HUDEP-2 (cell line): ENCODE data around the gene TMCC3.
A peak's percentile ranks its signal among the peaks of the same experiment; 100 is the strongest.

Source experiments
- DNase-seq, 76 experiments: peaks; one replicate each; lab custom pipeline; 2025; ENCODE audit not compliant: unreplicated experiment in 76 of 76; lab: John Stamatoyannopoulos, UW

The TMCC3 gene

GRCh38 chr12:94674051-94674451 is 23.7 kb upstream of the TMCC3 start:
- DNase-seq = no peak

- DNase-seq = no peak
Measured at GRCh38 chr12:94673496-94673895, 23.1 kb upstream of the TMCC3 start.

GRCh38 chr12:94671917-94672316 is 21.6 kb upstream of the TMCC3 start:
- DNase-seq = no peak

GRCh38 chr12:94670898-94671297 is 20.5 kb upstream of the TMCC3 start:
- no peak for DNase-seq

GRCh38 chr12:94670075-94670474 is 19.7 kb upstream of the TMCC3 start:
- DNase-seq = no peak

- DNase-seq = no peak
Measured at GRCh38 chr12:94667031-94667540, 16.7 kb upstream of the TMCC3 start.

- no peak for DNase-seq
Measured at GRCh38 chr12:94666158-94666557, 15.8 kb upstream of the TMCC3 start.

GRCh38 chr12:94663702-94664101 is 13.3 kb upstream of the TMCC3 start:
- no peak for DNase-seq

- DNase-seq = no peak
Measured at GRCh38 chr12:94663071-94663470, 12.7 kb upstream of the TMCC3 start.

- no peak for DNase-seq
Measured at GRCh38 chr12:94660436-94660835, 10.1 kb upstream of the TMCC3 start.

GRCh38 chr12:94659346-94659930 is 9.1 kb upstream of the TMCC3 start:
- DNase-seq = no peak

- no peak for DNase-seq
Measured at GRCh38 chr12:94658931-94659330, 8.6 kb upstream of the TMCC3 start.

- DNase-seq = no peak
Measured at GRCh38 chr12:94656556-94656955, 6.2 kb upstream of the TMCC3 start.

- DNase-seq = peak in 1 of 76 experiments; percentile 1
Measured at GRCh38 chr12:94649349-94650142, 811 bp downstream of the TMCC3 start.

GRCh38 chr12:94648578-94648977 is 1.8 kb downstream of the TMCC3 start:
- DNase-seq = no peak

GRCh38 chr12:94644141-94644979 is 6.0 kb downstream of the TMCC3 start:
- peak in 1 of 76 experiments; percentile 1 for DNase-seq

- no peak for DNase-seq
Measured at GRCh38 chr12:94643606-94644005, 6.8 kb downstream of the TMCC3 start.

GRCh38 chr12:94641283-94641682 is 9.1 kb downstream of the TMCC3 start:
- DNase-seq = no peak

GRCh38 chr12:94640134-94640928 is 10.0 kb downstream of the TMCC3 start:
- DNase-seq = no peak

- DNase-seq = no peak
Measured at GRCh38 chr12:94638521-94638920, 11.8 kb downstream of the TMCC3 start.
